ENCODE results near the gene ADAMTS16.

Gene ADAMTS16

DNA sequence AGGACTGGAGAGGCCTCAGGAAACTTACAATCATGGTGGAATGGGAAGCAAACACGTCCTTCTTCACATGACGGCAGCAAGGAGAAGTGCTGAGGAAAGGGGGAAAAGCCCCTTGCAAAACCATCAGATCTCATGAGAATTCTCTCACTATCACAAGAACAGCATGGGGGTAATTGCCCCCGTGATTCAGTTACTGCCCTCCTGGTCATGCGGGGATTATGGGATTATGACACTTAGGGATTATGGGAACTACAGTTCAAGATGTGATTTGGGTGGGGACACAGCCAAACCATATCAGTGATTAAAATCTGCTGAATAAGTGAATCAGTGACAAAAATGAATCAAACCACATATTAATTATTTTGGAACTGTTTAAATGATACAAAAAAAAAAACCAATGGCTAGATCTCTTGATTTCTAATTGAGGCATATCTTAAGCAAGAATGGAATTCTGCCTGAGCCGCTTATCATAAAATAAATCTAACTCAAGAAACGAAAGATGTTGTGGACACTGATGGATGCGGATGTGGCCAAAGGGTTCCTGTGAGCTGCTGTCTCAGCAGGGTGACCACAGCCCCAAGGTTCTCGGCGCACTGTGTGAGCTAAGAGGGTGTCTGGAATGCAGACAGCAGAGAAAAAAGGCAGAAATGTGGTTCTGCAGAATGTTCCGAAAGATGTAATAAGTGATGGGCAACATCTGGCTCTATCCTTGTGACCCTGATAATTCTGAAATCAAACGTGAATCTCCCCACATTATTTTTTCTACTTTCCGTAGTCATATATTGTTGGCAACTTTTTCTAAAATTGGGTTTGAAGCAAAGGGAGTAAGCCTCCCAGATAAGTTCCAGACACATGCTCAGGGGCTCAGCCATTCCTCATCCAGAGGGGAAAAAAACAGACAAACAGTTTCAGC is 175.2 kb downstream of the ADAMTS16 start:
- DNase-seq (ENCODE audit: low read depth): peak; percentile 65

DNA sequence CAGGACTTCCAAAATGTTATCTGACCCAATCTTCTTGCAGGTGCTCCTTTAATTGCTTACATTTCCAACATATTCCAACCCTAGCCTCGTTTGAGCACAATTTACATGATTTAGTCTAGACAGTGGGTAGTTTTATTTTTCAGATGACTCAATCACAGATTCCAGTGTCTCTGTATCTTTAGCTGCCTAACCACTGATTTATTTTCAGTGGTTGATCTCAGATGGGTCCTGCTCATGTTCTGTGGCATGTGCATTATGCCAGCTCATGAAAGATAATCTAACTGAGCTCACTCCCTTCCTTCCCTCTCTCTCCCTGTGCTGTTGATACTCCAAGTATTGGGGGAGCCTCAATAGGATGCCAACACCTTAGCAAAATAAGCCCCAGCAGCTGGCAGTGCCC is 176.2 kb downstream of the ADAMTS16 start:
- peak; percentile 77 for DNase-seq (ENCODE audit: low read depth)

- no peak for DNase-seq (ENCODE audit: low read depth)
These were observed 177.8 kb downstream of the ADAMTS16 start for GRCh38 chr5:5317976-5318375.

GRCh38 chr5:5318426-5319190 is 178.5 kb downstream of the ADAMTS16 start:
- no peak for DNase-seq (ENCODE audit: low read depth)

DNA sequence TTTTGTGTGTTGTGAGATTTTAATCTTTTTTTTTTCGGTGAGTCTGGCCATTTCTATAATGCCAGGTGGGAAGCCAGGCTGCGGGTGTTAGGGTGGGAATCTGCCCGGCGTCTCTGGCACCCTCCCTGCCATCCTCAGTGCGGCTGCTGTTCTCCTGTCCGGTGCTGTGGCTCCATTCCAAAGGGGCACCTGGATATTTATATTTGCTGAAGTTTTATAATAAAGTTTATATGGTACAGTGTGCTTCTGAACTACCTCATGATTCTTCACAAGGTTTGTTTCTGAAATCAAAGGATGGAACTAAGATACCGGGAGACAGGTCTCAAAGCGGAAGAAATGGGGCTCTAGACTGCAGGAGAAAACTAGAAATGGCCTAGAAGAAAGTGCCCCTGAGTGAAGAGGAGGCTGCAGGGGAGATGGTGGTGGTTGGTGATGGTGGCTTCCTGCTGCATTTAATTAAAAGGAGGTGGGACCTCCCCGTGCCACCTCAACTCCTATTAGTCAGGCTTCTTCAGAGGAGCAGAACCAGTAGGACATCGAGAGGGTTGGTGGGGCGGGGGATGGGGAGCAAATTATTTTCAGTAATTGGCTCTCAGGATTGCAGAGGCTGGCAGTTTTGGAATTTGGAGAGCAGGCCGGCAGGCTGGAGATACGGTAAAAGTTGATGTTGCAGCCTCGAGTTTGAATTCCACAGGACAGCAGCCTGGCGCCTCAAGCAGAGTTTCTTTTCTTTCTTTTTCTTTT is 180.1 kb downstream of the ADAMTS16 start:
- no peak for DNase-seq (ENCODE audit: low read depth)

DNA sequence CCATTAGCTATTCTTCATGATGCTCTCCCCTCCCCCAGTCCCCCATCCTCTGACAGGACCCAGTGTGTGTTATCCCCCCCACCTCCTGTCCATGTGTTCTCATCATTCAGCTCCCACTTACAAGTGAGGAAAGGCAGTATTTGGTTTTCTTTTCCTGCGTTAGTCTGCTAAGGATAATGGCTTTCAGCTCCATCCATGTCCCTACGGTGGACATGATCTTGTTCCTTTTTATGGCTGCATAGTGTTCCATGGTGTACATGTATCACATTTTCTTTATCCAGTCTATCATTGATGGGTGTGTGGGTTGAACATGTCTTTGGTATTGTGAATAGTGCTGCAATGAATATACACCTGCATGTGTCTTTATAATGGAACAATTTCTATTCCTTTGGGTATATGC is 181.0 kb downstream of the ADAMTS16 start:
- DNase-seq (ENCODE audit: low read depth): no peak

DNA sequence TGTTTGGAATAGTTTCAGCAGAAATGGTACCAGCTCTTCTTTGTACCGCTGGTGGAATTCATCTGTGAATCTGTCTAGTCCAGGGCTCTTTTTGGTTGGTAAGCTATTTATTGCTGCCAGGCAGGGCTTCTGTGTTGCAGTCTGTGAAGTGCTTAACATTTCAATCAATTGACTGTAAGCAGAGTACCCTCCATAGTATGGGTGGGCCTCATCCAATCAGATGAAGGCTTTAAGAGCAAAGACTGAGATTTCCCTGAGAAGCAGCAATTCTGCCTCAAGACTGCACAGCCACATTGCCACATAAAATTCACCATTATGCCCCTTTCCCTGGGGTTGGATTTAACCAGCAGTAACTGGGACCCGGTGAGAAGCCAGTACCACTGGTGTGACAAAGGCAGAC is 183.4 kb downstream of the ADAMTS16 start:
- no peak for DNase-seq (ENCODE audit: low read depth)

- peak; percentile 29 for DNase-seq (ENCODE audit: low read depth)
These were observed 186.1 kb downstream of the ADAMTS16 start for GRCh38 chr5:5326115-5326758.

GRCh38 chr5:5327126-5327525 is 187.0 kb downstream of the ADAMTS16 start:
- no peak for DNase-seq (ENCODE audit: low read depth)

DNA sequence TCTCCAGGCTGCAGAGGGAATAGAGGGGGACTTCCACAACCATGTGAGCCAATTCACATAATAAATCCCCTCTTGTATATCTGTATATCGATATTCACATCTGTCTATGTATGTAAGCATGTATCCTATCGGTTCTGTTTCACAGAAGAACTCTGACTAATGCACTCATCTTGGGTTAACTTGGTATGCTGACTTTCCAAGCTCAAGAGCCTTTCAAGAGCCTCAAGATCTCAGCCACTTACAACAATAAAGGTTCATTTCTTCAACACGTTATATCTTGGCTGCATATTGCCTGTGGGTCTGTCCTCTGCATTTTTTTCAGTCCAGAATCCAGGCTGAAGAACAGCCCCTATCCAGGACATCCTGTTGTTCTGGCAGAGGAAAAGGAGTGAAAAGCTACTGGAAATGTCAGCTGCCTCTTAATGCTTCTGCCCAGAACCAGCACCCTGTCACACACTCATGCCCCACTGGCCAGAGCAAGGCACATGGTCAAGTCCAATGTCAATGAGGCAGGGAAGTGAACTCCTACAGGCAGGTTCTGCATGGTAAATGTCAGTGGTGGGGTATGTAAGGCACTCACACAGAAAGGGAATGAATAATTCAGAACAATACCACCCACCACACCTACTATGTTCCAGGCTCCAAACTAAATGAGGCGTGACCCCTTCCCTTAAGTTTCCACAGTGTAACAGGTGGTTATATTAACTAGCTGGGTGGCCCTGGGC is 190.8 kb downstream of the ADAMTS16 start:
- DNase-seq (ENCODE audit: low read depth): no peak

DNA sequence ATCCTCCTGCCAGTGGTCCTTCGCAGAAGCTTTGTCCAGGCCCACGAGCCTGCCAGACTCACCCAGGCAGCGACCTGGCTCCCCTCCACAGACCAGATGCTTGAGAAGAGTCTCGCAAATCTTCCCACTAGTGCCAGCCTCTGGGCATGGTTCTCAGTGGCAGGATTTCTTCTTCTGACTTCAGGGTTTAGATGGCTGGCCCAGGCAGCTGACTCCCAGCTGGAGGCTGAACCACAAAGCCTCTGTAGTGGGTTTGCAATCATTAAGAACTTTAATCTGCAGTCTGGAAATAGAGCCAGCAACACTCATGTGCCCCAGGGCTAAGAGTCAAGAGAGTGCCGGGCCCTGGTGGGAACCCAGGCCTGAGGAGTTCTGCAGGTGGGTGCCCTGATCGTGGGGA is 191.7 kb downstream of the ADAMTS16 start:
- DNase-seq (ENCODE audit: low read depth): peak; percentile 45

- DNase-seq (ENCODE audit: low read depth): no peak
These were observed 192.2 kb downstream of the ADAMTS16 start for GRCh38 chr5:5332287-5332686.

- DNase-seq (ENCODE audit: low read depth): peak; percentile 77
These were observed 195.0 kb downstream of the ADAMTS16 start for GRCh38 chr5:5335107-5335506.

GRCh38 chr5:5335700-5336264 is 195.7 kb downstream of the ADAMTS16 start:
- peak; percentile 95 for DNase-seq (ENCODE audit: low read depth)

GRCh38 chr5:5339257-5339656 is 199.1 kb downstream of the ADAMTS16 start:
- DNase-seq (ENCODE audit: low read depth): no peak

- peak; percentile 98 for DNase-seq (ENCODE audit: low read depth)
These were observed 200.1 kb downstream of the ADAMTS16 start for GRCh38 chr5:5340206-5340729.

GRCh38 chr5:5341531-5342292 is 201.6 kb downstream of the ADAMTS16 start:
- DNase-seq (ENCODE audit: low read depth): peak; percentile 89

- DNase-seq (ENCODE audit: low read depth): peak; percentile 86
These were observed 202.7 kb downstream of the ADAMTS16 start for GRCh38 chr5:5342784-5343183.

GRCh38 chr5:5343568-5343967 is 203.4 kb downstream of the ADAMTS16 start:
- DNase-seq (ENCODE audit: low read depth): no peak

DNA sequence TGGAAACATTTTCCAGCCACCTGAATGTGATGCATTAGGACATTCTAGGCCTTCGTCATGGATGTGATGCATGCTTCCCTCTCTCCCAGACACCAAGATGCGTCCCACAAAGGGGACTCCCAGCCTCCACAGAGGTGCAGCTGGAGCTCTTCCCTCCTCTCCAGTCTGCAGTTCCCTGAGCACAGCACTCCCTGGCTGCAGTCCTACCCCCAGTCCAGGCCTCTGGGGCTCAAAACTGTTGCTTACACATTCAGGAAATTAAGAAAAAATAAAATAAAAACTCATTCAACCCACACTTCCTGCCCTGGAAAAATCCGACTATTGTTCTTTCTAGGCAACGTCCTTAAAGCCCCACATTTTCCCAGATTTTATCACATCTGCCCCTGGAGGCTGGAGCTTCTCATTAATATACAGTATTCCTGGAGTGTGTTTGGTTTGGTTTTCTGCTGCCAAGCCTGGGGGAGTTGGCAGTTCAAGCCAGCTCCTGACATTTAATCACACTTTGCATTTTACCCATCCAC is 204.0 kb downstream of the ADAMTS16 start:
- peak; percentile 31 for DNase-seq (ENCODE audit: low read depth)
